Prostate gland (tissue), 2 donors: Measurements from ENCODE around the gene CHCHD4.

Experiments
- POLR2AphosphoS5 ChIP-seq: sonication (generic); formaldehyde crosslinking; IDR thresholded peaks from one replicate; pipeline ENCODE4 v1.6.1; 2017; ENCODE audit warnings: antibody characterized with exemption
- TF ChIP-seq, protein P1 (sequence below), 4 experiments: fragments of 200-600 bp in 2 of 4; fragments of 450-650 bp in 2 of 4; sonication (generic) in 2 of 4; IDR thresholded peaks; 1 replicate in 3 of 4; 2 replicates in 1 of 4; pipeline ENCODE4 v1.5.1; 2016 to 2019; ENCODE audit warnings: antibody characterized with exemption in 4 of 4, mild to moderate bottlenecking in 2 of 4, moderate library complexity in 2 of 4

DNA sequence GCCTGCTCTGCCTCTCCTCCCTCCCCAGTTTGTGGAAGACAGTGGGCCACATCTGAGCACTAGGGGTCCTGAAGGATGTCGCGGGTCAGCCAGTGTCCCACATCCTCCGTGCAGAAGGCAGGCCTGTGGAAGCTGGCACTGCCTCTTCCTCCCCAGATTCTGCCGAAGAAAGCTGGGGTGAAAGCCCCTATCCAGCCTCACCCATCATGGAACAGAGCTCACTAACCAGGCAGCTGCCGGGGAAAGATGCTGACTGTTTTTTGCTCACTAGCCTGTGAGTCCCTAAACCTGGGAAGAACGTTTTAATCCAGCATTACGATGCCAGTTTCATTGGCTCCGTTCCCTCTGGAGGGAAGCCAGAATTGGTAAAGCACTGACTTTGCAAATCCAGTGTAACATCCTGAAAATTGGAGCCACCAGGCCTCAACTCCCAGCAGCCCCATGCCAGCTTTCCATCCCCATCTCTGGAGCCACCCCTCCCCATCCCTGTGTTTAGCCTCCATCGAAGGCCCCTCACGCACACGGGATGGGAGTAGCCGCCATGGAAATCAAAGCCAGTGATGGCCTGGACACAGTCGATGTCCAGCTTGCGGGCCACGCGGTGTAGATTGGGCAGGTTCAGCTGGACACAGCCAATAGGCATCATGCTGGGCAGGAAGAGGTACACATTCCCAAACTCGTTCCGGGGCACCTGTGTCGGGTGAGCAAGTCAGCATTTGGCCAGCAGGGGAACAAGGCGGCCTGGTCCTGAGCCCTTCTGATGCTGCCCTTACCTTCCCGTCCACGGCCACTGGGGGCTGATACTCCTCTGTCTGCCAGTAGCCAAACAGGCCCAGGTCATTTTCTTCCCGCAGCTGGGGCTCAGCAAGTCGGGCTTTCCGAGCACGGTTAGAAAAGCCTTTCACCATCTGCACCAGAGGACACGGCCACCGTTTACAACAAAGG, 23.6 kb upstream of the CHCHD4 start:
- TF ChIP-seq, protein P1, sequence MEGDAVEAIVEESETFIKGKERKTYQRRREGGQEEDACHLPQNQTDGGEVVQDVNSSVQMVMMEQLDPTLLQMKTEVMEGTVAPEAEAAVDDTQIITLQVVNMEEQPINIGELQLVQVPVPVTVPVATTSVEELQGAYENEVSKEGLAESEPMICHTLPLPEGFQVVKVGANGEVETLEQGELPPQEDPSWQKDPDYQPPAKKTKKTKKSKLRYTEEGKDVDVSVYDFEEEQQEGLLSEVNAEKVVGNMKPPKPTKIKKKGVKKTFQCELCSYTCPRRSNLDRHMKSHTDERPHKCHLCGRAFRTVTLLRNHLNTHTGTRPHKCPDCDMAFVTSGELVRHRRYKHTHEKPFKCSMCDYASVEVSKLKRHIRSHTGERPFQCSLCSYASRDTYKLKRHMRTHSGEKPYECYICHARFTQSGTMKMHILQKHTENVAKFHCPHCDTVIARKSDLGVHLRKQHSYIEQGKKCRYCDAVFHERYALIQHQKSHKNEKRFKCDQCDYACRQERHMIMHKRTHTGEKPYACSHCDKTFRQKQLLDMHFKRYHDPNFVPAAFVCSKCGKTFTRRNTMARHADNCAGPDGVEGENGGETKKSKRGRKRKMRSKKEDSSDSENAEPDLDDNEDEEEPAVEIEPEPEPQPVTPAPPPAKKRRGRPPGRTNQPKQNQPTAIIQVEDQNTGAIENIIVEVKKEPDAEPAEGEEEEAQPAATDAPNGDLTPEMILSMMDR (IDR thresholded peaks at IDR 0.05) = no peak
- TF ChIP-seq POLR2AphosphoS5 = no peak
